PFSK-1 (cell line): ENCODE data around the gene CCT4.

ENCODE experiments used
- FOXP2 ChIP-seq: optimal IDR thresholded peaks from 2 replicates; pipeline ENCODE3; 2011; ENCODE audit warnings: borderline replicate concordance, control low read depth, inconsistent platforms; ENCODE audit not compliant: insufficient read depth; ENCODE audit errors: extremely low read length, extremely low read depth
- POLR2AphosphoS5 ChIP-seq: IDR thresholded peaks from 2 replicates; pipeline ENCODE4 v1.6.1; 2012; ENCODE audit warnings: low read depth, mild to moderate bottlenecking, control low read depth, low read length, moderate library complexity
- SIN3A ChIP-seq: IDR thresholded peaks from 2 replicates; pipeline ENCODE4 v1.6.1; 2012; ENCODE audit warnings: mild to moderate bottlenecking, low read length, moderate library complexity, borderline replicate concordance; ENCODE audit not compliant: insufficient read depth
- TAF1 ChIP-seq: IDR thresholded peaks from 2 replicates; pipeline ENCODE4 v1.6.1; 2012; ENCODE audit warnings: low read length, control low read depth, borderline replicate concordance; ENCODE audit not compliant: insufficient read depth
- TF ChIP-seq, protein P1 (sequence below), 2 experiments: IDR thresholded peaks; 2 replicates each; pipeline versions ENCODE4 v1.6.1 to v1.8.0; 2011 to 2012; ENCODE audit warnings: low read depth in 2 of 2, low read length in 2 of 2, control low read depth in 1 of 2, inconsistent platforms in 1 of 2, mild to moderate bottlenecking in 1 of 2, moderate library complexity in 1 of 2; ENCODE audit not compliant: insufficient read depth in 1 of 2

The CCT4 gene

DNA sequence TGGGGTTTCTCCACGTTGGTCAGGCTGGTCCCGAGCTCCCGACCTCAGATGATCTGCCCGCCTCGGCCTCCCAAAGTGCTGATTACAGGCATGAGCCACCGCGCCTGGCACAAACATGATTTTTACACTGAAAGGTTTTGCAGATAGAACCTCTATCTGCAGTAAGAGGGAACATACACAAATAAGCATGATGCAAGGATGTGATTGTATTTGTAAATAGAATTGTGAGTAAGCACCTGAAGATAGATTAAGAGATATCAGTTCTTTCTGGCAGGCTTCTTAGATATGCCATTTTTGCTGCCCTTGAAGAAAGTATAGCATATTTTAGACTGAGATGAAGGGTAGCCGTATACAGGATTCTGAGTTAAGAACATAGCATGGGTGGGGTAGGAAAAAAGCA, 20.7 kb upstream of the CCT4 start:
- TF ChIP-seq, protein P1, sequence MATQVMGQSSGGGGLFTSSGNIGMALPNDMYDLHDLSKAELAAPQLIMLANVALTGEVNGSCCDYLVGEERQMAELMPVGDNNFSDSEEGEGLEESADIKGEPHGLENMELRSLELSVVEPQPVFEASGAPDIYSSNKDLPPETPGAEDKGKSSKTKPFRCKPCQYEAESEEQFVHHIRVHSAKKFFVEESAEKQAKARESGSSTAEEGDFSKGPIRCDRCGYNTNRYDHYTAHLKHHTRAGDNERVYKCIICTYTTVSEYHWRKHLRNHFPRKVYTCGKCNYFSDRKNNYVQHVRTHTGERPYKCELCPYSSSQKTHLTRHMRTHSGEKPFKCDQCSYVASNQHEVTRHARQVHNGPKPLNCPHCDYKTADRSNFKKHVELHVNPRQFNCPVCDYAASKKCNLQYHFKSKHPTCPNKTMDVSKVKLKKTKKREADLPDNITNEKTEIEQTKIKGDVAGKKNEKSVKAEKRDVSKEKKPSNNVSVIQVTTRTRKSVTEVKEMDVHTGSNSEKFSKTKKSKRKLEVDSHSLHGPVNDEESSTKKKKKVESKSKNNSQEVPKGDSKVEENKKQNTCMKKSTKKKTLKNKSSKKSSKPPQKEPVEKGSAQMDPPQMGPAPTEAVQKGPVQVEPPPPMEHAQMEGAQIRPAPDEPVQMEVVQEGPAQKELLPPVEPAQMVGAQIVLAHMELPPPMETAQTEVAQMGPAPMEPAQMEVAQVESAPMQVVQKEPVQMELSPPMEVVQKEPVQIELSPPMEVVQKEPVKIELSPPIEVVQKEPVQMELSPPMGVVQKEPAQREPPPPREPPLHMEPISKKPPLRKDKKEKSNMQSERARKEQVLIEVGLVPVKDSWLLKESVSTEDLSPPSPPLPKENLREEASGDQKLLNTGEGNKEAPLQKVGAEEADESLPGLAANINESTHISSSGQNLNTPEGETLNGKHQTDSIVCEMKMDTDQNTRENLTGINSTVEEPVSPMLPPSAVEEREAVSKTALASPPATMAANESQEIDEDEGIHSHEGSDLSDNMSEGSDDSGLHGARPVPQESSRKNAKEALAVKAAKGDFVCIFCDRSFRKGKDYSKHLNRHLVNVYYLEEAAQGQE (IDR thresholded peaks at IDR 0.05; ENCODE audit: insufficient read depth in 1 of 2, low read depth in 2 of 2, low read length in 2 of 2), result no peak
- TF ChIP-seq SIN3A, result no peak
- TF ChIP-seq TAF1, result no peak
- no peak for TF ChIP-seq POLR2AphosphoS5
- TF ChIP-seq FOXP2, result no peak

DNA sequence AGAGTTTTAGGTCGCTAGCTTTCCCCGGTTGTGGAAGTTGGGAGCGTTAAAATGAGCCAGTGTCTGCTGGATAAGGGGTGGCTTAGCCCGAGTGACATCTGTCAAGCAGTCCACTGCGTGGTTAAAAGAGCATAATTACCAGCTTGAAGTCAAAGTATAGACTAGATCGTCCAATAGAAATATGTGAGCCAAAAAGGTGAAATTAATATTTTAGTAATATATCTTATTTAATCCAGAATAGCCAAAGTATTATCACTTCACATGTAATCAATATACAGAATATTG, 17.7 kb upstream of the CCT4 start:
- TF ChIP-seq POLR2AphosphoS5 (no peak), SIN3A (no peak), TAF1 (no peak), FOXP2 (no peak)
- TF ChIP-seq, protein P1 (IDR thresholded peaks at IDR 0.05; ENCODE audit: insufficient read depth in 1 of 2, low read depth in 2 of 2, low read length in 2 of 2), result no peak

- peak; percentile 71; the same call in 1 of the 2 replicates for TF ChIP-seq SIN3A
- peak; percentile 84 for TF ChIP-seq TAF1
- TF ChIP-seq POLR2AphosphoS5, result peak; percentile 91
- peak; percentile 41 for TF ChIP-seq FOXP2
- TF ChIP-seq, protein P1 (IDR thresholded peaks at IDR 0.05; ENCODE audit: insufficient read depth in 1 of 2, low read depth in 2 of 2, low read length in 2 of 2), result peak in 1 of 2 experiments; percentile 41; a peak in 1 of 4 replicates
Observed at GRCh38 chr2:61905372-61906185, 17.1 kb upstream of the CCT4 start, which contains the start of gene COMMD1. TSS of gene COMMD1 (plus strand) at chr2:61905674. CDS start at chr2:61905679, 5 bp downstream.

DNA sequence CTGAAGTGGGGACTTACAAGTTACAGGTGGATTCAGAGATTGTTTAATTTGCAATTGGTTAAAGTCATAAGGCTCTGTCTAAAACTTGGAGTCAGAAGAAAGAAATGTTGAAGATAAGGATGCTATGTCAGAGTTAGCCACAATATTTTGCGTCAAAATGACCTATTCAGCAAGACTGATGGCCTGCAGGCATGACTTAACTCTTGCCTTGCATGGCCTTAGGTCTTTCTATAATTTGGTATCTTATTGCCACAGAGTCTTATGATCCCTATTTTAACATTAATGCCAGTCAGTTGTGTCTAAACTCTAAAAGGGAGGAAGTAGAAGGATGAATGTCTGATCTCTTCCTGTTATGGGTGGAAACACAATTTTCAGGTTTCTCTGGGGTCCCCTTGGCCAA, 11.8 kb upstream of the CCT4 start:
- TF ChIP-seq POLR2AphosphoS5 (no peak), SIN3A (no peak)

DNA sequence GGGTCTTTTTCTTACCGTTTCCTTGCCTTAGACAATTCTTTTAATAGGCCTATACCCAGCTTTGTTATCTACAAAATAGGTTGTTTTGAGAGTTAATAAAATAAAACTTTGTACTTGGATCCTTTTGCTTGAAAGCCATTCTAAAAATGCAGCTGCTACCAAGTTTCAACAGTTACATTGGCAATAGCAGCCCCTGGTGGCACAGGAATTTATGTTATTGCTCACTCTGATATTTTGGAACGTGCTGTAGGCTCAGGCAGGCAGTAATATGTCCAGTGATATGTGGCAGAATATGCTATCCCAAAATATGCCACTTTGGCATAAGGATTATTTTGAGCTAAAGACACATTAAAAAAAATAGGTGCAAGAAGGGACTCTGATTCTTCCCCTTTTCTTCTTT, 10.4 kb upstream of the CCT4 start:
- no peak for TF ChIP-seq FOXP2
- TF ChIP-seq SIN3A, result no peak
- no peak for TF ChIP-seq POLR2AphosphoS5
- TF ChIP-seq TAF1, result no peak
- TF ChIP-seq, protein P1 (IDR thresholded peaks at IDR 0.05; ENCODE audit: insufficient read depth in 1 of 2, low read depth in 2 of 2, low read length in 2 of 2), result no peak
